Large intestine (tissue), 3 donors: ENCODE results near the gene G6PC3. TPM values are rescaled to one million over a fixed set of nuclear protein-coding genes. Genes with fewer than 3 reads are reported as not detected.

Experiments
- DNase-seq, 2 donors: peaks; one replicate each; pipeline versions ENCODE4 v3.0.0 to v3.0.0-alpha.2; 2013
- H3K27ac ChIP-seq: one replicate; pipeline ENCODE4 v1.5.1; 2013; ENCODE audit warnings: low read length
- H3K27me3 ChIP-seq: 2 replicates; pipeline ENCODE4 v1.6.1; 2013; ENCODE audit warnings: low read length; ENCODE audit not compliant: control insufficient read depth, insufficient read depth
- H3K36me3 ChIP-seq: 2 replicates; pipeline ENCODE4 v1.6.1; 2013; ENCODE audit warnings: low read length; ENCODE audit not compliant: control insufficient read depth, insufficient read depth
- H3K4me1 ChIP-seq: one replicate; pipeline ENCODE4 v1.6.1; 2013; ENCODE audit warnings: low read length; ENCODE audit not compliant: control insufficient read depth, insufficient read depth
- H3K4me3 ChIP-seq: one replicate; pipeline ENCODE4 v1.5.1; 2013; ENCODE audit warnings: low read length
- H3K9me3 ChIP-seq: one replicate; pipeline ENCODE4 v1.6.1; 2013; ENCODE audit warnings: mild to moderate bottlenecking, low read depth, low read length, moderate library complexity; ENCODE audit not compliant: control insufficient read depth
- WGBS: methylation state at CpG from one replicate; pipeline ENCODE4 v1.1.5; 2013; ENCODE audit warnings: low lambda C conversion rate; ENCODE audit not compliant: insufficient coverage; 5-methylcytosine and 5-hydroxymethylcytosine counted together
- polyA plus RNA-seq: library from polyadenylated mRNA; unstranded; fragments of 120-200 nt; gene quantifications from one replicate; pipeline ENCODE4 v1.2.1, GENCODE V29; 2013

G6PC3 gene
- polyA plus RNA-seq, 1 donor, result 57.5 TPM

DNA sequence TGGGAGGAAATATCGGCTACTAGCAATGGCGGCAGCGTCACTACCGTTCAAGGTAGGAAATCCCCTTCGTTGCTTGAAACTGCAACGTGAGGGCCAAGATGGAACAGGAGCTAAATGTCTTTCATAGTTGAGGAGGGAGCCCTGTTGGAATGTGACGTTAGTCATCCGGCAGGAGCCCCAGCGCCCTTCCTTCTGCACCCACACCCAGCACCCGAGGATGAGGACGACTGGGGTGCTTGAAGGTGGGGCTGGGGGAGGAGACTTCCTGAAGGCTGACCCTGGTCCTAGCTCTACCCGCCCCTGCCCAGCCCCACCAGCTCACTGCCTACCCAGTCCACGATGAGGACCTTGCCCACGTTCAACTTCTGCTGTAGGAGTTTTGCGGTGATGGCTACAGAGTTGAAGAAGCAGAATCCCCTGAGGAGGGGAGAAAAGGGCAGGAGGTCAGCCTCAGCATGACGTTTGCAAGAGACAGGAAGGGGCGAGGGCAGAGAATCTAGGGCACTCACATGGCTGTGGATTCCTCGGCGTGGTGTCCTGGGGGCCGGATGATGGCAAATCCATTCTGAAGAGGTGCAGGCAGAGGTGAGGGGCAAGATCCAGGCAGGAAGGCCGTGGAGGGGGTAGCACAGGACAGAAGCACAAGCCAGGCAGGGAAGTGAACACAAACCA is 11.9 kb downstream of the G6PC3 start:
- no peak for DNase-seq
- H3K4me3 ChIP-seq, result no peak overlapping the region
- peaks cover 3% of the 10 kb centered on the region for H3K4me1 ChIP-seq
- H3K27ac ChIP-seq, result no peak overlapping the region
- no peaks in the 10 kb centered on the region for H3K9me3 ChIP-seq
- peaks cover 81% of the 10 kb centered on the region for H3K36me3 ChIP-seq
- 100% methylated on average over 1 of the region's 21 CpGs for WGBS
- no peaks in the 10 kb centered on the region for H3K27me3 ChIP-seq

DNA sequence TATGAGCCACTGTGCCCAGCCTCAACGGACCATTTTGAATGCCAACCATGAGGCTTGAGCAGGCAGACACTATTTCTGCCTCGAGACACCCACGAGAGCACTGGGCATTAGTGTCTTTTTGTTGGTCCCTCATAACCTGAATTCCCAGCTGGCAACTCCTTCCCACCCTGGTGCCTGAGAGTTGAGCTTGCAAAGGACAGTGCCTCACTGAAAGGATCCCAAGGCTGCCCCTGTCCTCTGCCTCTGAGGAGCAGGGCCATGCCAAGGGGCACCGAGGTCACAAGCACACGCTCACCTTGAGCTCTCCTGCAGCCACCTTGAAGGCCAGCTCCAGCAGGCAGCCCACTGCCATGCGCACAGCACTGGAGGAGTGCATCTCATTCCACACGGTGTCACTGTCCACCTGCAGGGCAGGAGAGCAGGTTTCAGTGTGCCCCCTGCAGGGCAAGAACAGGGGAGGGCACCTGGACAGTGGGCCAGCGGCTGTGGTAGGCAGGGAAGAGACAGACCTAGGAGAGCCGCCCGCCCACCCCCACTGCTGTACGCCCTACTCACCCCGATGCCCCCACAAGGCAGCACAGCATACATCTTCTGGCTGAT is 12.8 kb downstream of the G6PC3 start:
- no peak overlapping the region for H3K4me3 ChIP-seq
- no peak for DNase-seq
- H3K36me3 ChIP-seq, result peaks cover 78% of the 10 kb centered on the region
- H3K27me3 ChIP-seq, result no peaks in the 10 kb centered on the region
- H3K27ac ChIP-seq, result no peak overlapping the region
- WGBS, result no CpG with 5 or more reads among the region's 12 CpGs
- peaks cover 3% of the 10 kb centered on the region for H3K4me1 ChIP-seq
- no peaks in the 10 kb centered on the region for H3K9me3 ChIP-seq

DNA sequence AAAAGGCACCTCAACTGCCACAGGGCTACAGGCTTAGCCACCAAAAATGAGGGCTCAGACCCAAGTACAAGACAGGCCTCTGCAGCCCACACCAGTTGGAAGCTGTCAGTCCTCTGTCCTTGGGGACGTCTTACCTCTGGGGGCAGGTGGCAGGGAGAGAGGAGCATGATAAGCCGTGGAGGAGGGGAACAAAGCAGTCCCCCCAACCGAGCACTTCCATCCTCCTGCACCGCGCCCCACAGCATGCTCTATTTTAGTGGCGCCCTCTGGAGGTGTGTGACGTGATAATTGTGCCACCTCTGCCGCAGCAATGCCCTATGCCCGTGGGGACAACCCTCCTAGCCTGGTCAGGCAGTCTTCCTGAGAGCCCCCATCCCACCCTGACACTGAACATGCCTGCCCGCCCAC is 13.6 kb downstream of the G6PC3 start:
- Histone ChIP-seq H3K27me3 (no peaks in the 10 kb centered on the region), H3K4me1 (peaks cover 3% of the 10 kb centered on the region), H3K4me3 (no peak overlapping the region), H3K36me3 (peaks cover 75% of the 10 kb centered on the region), H3K27ac (no peak overlapping the region), H3K9me3 (no peaks in the 10 kb centered on the region)
- no peak for DNase-seq
- no CpG with 5 or more reads among the region's 10 CpGs for WGBS

DNA sequence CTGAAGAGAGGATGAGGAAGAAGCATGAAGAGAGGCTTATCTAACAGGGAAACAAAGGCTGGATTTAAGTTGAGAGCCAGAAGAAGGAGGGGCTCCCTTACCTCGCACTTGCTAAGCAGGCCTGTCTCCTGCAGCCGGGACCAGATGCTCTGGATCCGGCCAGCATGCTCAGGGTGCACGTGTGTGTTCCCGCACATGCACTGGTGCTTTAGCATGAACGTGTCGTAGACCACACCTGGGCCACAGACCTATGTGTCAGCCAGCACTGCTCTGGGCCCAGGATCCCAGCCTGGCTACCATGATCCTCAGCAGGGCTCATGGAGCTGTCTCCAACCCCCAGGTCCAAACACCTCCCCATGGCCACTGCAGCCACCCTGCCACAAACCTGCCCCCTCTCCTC is 14.4 kb downstream of the G6PC3 start:
- peaks cover 71% of the 10 kb centered on the region for H3K36me3 ChIP-seq
- no CpG with 5 or more reads among the region's 7 CpGs for WGBS
- no peak overlapping the region for H3K27ac ChIP-seq
- H3K4me3 ChIP-seq, result no peak overlapping the region
- H3K27me3 ChIP-seq, result no peaks in the 10 kb centered on the region
- H3K4me1 ChIP-seq, result peaks cover 3% of the 10 kb centered on the region
- no peak for DNase-seq
- no peaks in the 10 kb centered on the region for H3K9me3 ChIP-seq

DNA sequence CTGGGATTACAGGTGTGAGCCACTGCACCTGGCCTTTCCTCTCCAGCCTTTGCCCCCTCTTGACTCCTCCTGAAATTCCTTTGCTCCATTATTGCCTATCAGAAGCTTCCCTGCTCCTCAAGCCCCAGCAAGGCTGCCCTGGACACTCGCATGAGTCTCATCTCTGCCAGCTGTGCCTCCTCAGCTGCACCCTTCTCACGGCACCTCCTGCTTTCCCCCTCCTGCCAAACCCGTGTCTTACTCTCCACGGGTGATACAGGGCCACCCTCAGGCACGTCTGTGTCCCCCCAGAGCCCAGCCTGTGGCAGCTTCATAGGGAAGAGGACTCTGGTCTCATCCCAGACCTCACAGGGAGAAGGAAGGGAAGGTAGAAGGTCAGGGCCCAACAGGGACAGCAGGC is 15.4 kb downstream of the G6PC3 start:
- no peak overlapping the region for H3K4me3 ChIP-seq
- peaks cover 63% of the 10 kb centered on the region for H3K36me3 ChIP-seq
- WGBS, result no CpG with 5 or more reads among the region's 5 CpGs
- DNase-seq, result no peak
- no peak overlapping the region for H3K27ac ChIP-seq
- H3K4me1 ChIP-seq, result peaks cover 3% of the 10 kb centered on the region
- H3K27me3 ChIP-seq, result no peaks in the 10 kb centered on the region
- H3K9me3 ChIP-seq, result no peaks in the 10 kb centered on the region

DNA sequence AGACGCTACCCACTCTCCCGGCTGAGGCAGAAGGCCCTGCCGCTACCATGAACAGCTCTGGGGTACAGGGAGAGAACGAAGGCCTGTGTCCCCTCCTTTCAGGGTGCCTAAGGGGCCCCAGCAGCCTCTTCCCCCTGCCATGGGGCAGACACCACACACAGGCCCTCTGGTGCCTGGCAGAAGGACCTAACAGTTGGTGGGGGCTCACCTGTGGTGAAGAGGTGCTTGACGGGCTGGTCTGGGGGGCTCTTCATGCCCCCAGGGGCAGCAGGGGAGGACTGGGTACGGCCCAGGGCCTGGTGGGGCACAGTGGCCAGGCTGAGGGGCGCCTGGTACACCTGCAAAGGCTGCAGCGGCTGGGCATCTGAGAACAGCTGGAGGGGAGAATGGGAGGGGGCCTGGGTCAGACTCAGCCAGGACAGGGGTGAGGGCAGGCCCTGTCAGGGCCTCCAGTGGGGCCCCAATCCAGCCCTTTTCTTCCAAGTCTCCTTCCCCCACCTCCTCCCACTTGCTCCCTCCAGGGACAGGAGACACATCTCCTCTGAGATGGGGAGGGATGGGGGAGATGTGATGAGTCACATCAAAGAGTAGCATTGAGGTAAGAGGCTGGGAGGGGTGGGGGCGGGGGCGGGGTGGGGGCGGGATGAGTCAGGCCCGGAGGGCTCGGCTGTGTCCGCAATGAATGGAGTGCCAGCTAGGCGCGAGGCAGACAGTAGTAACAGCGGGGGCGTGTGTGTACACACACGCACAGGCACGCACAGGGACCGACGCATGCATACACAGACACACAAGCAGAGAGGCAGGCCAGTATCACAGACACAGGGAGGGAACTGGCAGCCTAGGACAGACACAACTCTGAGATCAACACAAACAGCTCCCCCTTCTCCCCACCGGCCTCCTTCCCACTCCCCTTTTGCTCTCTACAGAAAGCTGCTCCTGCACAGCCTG is 16.1 kb downstream of the G6PC3 start:
- Histone ChIP-seq H3K4me1 (peaks cover 3% of the 10 kb centered on the region), H3K27me3 (no peaks in the 10 kb centered on the region), H3K9me3 (no peaks in the 10 kb centered on the region), H3K27ac (no peak overlapping the region), H3K4me3 (no peak overlapping the region), H3K36me3 (peaks cover 70% of the 10 kb centered on the region)
- WGBS, result no CpG with 5 or more reads among the region's 23 CpGs
- DNase-seq, result no peak

DNA sequence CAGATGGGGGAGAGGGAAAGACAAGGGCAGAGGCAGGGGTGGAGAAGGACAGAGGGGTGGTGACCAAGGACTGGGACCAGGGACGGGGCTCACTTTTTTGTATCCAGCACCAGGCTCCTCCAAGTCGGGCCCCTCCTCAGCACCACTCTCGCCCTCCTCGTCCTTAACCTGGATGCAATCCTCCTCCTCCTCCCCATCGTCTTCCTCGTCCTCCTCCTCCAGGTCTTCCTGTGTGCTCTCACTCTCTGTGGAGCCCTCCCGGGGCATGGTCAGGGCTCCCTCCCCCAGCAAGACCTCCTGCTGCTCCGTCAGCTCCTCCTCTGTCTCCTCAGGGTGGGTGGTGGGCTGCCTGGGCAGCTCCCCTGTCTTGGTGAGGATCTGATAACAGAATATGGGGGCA is 16.8 kb downstream of the G6PC3 start:
- no peaks in the 10 kb centered on the region for H3K9me3 ChIP-seq
- no peaks in the 10 kb centered on the region for H3K27me3 ChIP-seq
- DNase-seq, result no peak
- peaks cover 70% of the 10 kb centered on the region for H3K36me3 ChIP-seq
- no peak overlapping the region for H3K4me3 ChIP-seq
- H3K27ac ChIP-seq, result no peak overlapping the region
- 80% methylated on average over 2 of the region's 8 CpGs for WGBS
- H3K4me1 ChIP-seq, result peaks cover 3% of the 10 kb centered on the region

DNA sequence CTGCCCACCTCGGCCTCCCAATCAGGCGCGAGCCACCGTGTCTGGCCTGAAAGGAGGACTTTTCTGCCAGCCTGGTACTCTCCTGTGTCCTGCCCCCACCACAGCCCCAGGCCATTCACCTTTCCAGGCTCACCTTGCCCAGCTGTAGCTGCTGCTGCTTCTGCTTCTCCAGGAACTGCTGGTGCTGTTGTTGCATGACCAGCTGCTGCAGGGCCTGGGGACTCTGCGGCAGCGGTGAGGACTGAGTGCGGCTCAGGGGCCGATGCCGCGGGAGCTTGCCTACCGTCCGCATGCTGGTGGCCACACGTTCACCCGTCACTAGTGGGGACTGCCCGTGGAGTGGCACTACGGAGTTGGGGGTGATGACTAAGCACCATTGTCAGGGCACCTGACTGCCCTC is 17.7 kb downstream of the G6PC3 start:
- WGBS, result no CpG with 5 or more reads among the region's 16 CpGs
- no peaks in the 10 kb centered on the region for H3K27me3 ChIP-seq
- H3K4me3 ChIP-seq, result no peak overlapping the region
- no peaks in the 10 kb centered on the region for H3K9me3 ChIP-seq
- H3K4me1 ChIP-seq, result peaks cover 3% of the 10 kb centered on the region
- H3K27ac ChIP-seq, result no peak overlapping the region
- no peak for DNase-seq
- peaks cover 70% of the 10 kb centered on the region for H3K36me3 ChIP-seq

DNA sequence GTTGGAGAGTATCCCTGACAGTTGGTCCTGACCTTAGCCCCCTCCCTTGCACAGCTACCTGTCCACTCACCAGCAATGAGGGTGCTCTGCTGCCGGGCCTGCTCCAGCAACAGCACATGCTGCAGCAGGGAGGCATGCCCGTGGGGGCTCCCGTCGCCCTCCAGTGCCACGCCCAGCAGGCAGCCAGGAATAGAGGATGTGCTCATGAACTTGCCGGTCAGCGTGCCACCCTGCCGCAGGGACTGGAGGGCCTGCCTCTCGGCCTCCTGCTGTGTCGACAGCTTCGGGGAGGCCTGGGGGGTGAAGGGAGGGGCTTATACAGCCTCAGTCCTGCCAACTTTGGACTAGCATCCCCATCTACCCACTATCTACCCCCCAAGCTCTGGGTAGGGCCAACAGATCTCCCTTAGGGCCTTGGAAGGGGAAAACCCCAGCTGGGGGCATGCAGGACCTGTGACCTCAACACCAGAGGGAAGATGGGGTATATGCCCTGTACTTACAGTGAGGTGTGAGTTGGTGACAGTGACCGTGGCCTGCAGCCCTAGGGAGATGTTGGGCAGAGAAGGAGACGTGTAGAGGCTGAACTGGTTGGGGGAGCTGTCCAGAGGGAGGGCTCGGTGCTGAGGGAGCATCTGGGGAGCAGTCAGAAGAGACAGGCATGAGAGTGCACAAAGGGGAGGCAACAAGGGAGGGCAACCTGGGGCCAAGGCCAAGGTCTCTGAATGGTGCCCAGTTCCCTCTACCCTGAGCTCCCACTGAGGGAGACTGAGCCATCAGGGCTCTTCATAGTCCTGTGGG is 20.9 kb downstream of the G6PC3 start:
- no CpG with 5 or more reads among the region's 14 CpGs for WGBS
- DNase-seq, result no peak
- Histone ChIP-seq H3K36me3 (peaks cover 46% of the 10 kb centered on the region), H3K4me1 (peaks cover 19% of the 10 kb centered on the region), H3K27ac (no peak overlapping the region), H3K9me3 (no peaks in the 10 kb centered on the region), H3K4me3 (no peak overlapping the region), H3K27me3 (no peaks in the 10 kb centered on the region)

DNA sequence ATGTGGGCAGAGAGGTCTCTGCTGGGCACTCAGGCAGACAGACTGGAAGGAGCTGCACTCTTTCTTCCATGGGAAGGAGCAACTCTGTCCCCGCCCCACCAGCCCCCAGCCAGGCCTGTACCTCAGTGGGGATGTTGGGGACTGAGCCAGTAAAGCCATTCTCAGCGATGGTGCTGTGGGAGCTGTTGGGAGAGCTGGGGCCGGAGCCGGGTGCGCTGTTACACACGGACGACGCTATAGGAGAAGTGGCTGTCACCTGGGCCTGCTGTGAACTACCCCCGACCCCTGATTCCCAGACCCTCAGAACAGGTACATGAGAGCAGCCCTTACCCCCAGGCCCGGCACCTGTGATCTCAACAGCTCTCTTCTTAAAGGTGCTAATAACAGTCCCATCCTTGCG is 21.5 kb downstream of the G6PC3 start:
- peaks cover 24% of the 10 kb centered on the region for H3K4me1 ChIP-seq
- H3K27ac ChIP-seq, result no peak overlapping the region
- no CpG with 5 or more reads among the region's 11 CpGs for WGBS
- no peak overlapping the region for H3K4me3 ChIP-seq
- H3K27me3 ChIP-seq, result no peaks in the 10 kb centered on the region
- H3K36me3 ChIP-seq, result peaks cover 44% of the 10 kb centered on the region
- H3K9me3 ChIP-seq, result no peaks in the 10 kb centered on the region
- no peak for DNase-seq
